Keratinocyte (primary cell): Measurements from ENCODE around the gene PREB. TPM values are rescaled to one million over a fixed set of nuclear protein-coding genes. Genes with fewer than 3 reads are reported as not detected.
A peak's percentile ranks its signal among the peaks of the same experiment; 100 is the strongest.

Experiments used
- DNase-seq: peaks from one replicate; pipeline ENCODE4 v3.0.0-alpha.2; 2011; ENCODE audit warnings: low read depth, missing footprints, low spot score
- FAIRE-seq: peaks from 2 replicates; lab custom pipeline; 2011; peaks lifted over from hg19 to GRCh38; lab: Jason Lieb, UNC
- H2AFZ ChIP-seq: 2 replicates; pipeline ENCODE4 v1.6.0; 2012; ENCODE audit warnings: low read length, control low read depth, inconsistent platforms; ENCODE audit not compliant: control insufficient read depth
- H3K27ac ChIP-seq: 2 replicates; pipeline ENCODE4 v1.5.1; 2011; ENCODE audit warnings: low read length; ENCODE audit not compliant: control insufficient read depth, insufficient read depth
- H3K27me3 ChIP-seq: 3 replicates; pipeline ENCODE4 v1.6.0; 2011; ENCODE audit warnings: low read length; ENCODE audit not compliant: control insufficient read depth, insufficient read depth; ENCODE audit errors: extremely low read depth
- H3K36me3 ChIP-seq, 2 experiments: 2 replicates in 1 of 2; 3 replicates in 1 of 2; pipeline ENCODE4 v1.5.1; 2011; ENCODE audit warnings: low read length in 2 of 2, mild to moderate bottlenecking in 1 of 2; ENCODE audit not compliant: control insufficient read depth in 2 of 2, insufficient read depth in 2 of 2; ENCODE audit errors: extremely low read depth in 1 of 2
- H3K4me1 ChIP-seq: 3 replicates; pipeline ENCODE4 v1.5.1; 2011; ENCODE audit warnings: low read length; ENCODE audit not compliant: control insufficient read depth, insufficient read depth; ENCODE audit errors: extremely low read depth
- H3K4me2 ChIP-seq: 3 replicates; pipeline ENCODE4 v1.6.0; 2011; ENCODE audit warnings: low read depth, low read length; ENCODE audit not compliant: control insufficient read depth, insufficient read depth; ENCODE audit errors: extremely low read depth
- H3K4me3 ChIP-seq, 3 experiments: fragments of 200-600 bp in 1 of 3; sonication (generic) in 1 of 3; 2 replicates in 2 of 3; 3 replicates in 1 of 3; pipeline ENCODE4 v1.5.1; 2011 to 2016; ENCODE audit warnings: low read length in 3 of 3, mild to moderate bottlenecking in 3 of 3, control low read depth in 2 of 3, inconsistent platforms in 1 of 3, low read depth in 1 of 3, mixed read lengths in 1 of 3, mixed run types in 1 of 3, moderate library complexity in 1 of 3; ENCODE audit not compliant: control insufficient read depth in 2 of 3, insufficient read depth in 2 of 3; ENCODE audit errors: extremely low read depth in 1 of 3
- H3K79me2 ChIP-seq: 2 replicates; pipeline ENCODE4 v1.6.0; 2012; ENCODE audit warnings: low read length; ENCODE audit not compliant: control insufficient read depth, insufficient read depth
- H3K9ac ChIP-seq: 3 replicates; pipeline ENCODE4 v1.6.0; 2011; ENCODE audit warnings: low read length; ENCODE audit not compliant: control insufficient read depth, insufficient read depth; ENCODE audit errors: extremely low read depth
- H3K9me1 ChIP-seq: 3 replicates; pipeline ENCODE4 v1.6.0; 2011; ENCODE audit warnings: low read length; ENCODE audit not compliant: control insufficient read depth, insufficient read depth; ENCODE audit errors: extremely low read depth
- H3K9me3 ChIP-seq: 2 replicates; pipeline ENCODE4 v1.5.1; 2012; ENCODE audit warnings: low read depth, low read length; ENCODE audit not compliant: control insufficient read depth
- H4K20me1 ChIP-seq: 3 replicates; pipeline ENCODE4 v1.6.0; 2011; ENCODE audit warnings: low read length; ENCODE audit not compliant: control insufficient read depth, insufficient read depth; ENCODE audit errors: extremely low read depth
- CTCF ChIP-seq, 3 experiments: IDR thresholded peaks in 1 of 3; conservative IDR thresholded peaks in 1 of 3; optimal IDR thresholded peaks in 1 of 3; 2 replicates in 2 of 3; 3 replicates in 1 of 3; pipeline versions ENCODE3 to v1.5.1; 2011; ENCODE audit warnings: low read length in 3 of 3, mild to moderate bottlenecking in 3 of 3, moderate library complexity in 2 of 3, control low read depth in 1 of 3, inconsistent platforms in 1 of 3; ENCODE audit not compliant: insufficient read depth in 2 of 3; ENCODE audit errors: extremely low read depth in 1 of 3
- EZH2 ChIP-seq: IDR thresholded peaks from one replicate; pipeline ENCODE4 v1.6.1; 2012; ENCODE audit warnings: inconsistent platforms, mild to moderate bottlenecking, low read length, moderate library complexity
- dilution Hi-C: fragments of 300-500 bp; cut with MboI; formaldehyde crosslinking; loops from one replicate; pipeline ENCODE4 v1.7.0; 2020; ENCODE audit warnings: low sequenced_read_pairs; ENCODE audit not compliant: extremely low pct_ligation_motif_present
- polyA plus RNA-seq, 5 experiments: library from polyadenylated mRNA; depleted of rRNA in 3 of 5; stranded (reverse) in 3 of 5; stranded (forward) in 1 of 5; unstranded in 1 of 5; fragments of >200 nt; gene quantifications; 1 replicate in 1 of 5; 2 replicates in 3 of 5; 3 replicates in 1 of 5; pipeline versions ENCODE4 v1.2.1 to v1.2.3, GENCODE V29; 2011 to 2012; ENCODE audit warnings: missing spikeins in 2 of 5, low read depth in 1 of 5, low replicate concordance in 1 of 5

The PREB gene
- polyA plus RNA-seq, 1 donor (not counting 4 experiments of a cell fraction or from before 2014, with no cell fraction given): 48.7 TPM

- peaks cover 20% of the 10 kb centered on the region for H3K79me2 ChIP-seq
- H2AFZ ChIP-seq: no peak overlapping the region
- dilution Hi-C loops: no loop called here
Observed at GRCh38 chr2:27133195-27133875, 1.1 kb downstream of the PREB start.

GRCh38 chr2:27131429-27131828, 3.0 kb downstream of the PREB start:
- Histone ChIP-seq H3K9me3 (no peaks in the 10 kb centered on the region), H3K79me2 (peaks cover 20% of the 10 kb centered on the region), H3K9me1 (no peaks in the 10 kb centered on the region), H3K27ac (no peak overlapping the region), H3K9ac (no peak overlapping the region), H4K20me1 (no peaks in the 10 kb centered on the region), H2AFZ (no peak overlapping the region), H3K4me2 (no peak overlapping the region), H3K4me1 (peaks cover 7% of the 10 kb centered on the region), H3K4me3 (no peak overlapping the region), H3K27me3 (no peaks in the 10 kb centered on the region), H3K36me3 (peaks cover 20 to 26% of the 10 kb centered on the region in 2 experiments)
- FAIRE-seq: no peak
- no peak for TF ChIP-seq CTCF (optimal IDR thresholded peaks at IDR 0.05 in 1 of 3, IDR thresholded peaks at IDR 0.05 in 1 of 3, conservative IDR thresholded peaks at IDR 0.05 in 1 of 3; ENCODE audit: extremely low read depth in 1 of 3, insufficient read depth in 2 of 3, low read length in 3 of 3)
- no peak for DNase-seq
- dilution Hi-C loops: no loop called here

More at GRCh38 chr2:27133195-27133875, 1.1 kb downstream of the PREB start:
- FAIRE-seq (no peak), DNase-seq (no peak)
- no peaks in the 10 kb centered on the region for H3K9me1 ChIP-seq
- H4K20me1 ChIP-seq: no peaks in the 10 kb centered on the region
- H3K9me3 ChIP-seq: no peaks in the 10 kb centered on the region
- TF ChIP-seq CTCF (optimal IDR thresholded peaks at IDR 0.05 in 1 of 3, IDR thresholded peaks at IDR 0.05 in 1 of 3, conservative IDR thresholded peaks at IDR 0.05 in 1 of 3; ENCODE audit: extremely low read depth in 1 of 3, insufficient read depth in 2 of 3, low read length in 3 of 3): no peak
- no peak for TF ChIP-seq EZH2
- peak overlapping the region; percentile 84 for H3K9ac ChIP-seq
- peaks cover 20 to 26% of the 10 kb centered on the region in 2 experiments for H3K36me3 ChIP-seq
- peaks cover 7% of the 10 kb centered on the region for H3K4me1 ChIP-seq
- peak overlapping the region; percentile 71 to 95 (median 82) for H3K4me3 ChIP-seq
- peak overlapping the region; percentile 95 for H3K4me2 ChIP-seq
- H3K27me3 ChIP-seq: no peaks in the 10 kb centered on the region
- H3K27ac ChIP-seq: peak overlapping the region; percentile 58
